Ovary (tissue), 9 donors: ENCODE results near the gene MYMK. TPM values are rescaled to one million over a fixed set of nuclear protein-coding genes. Genes with fewer than 3 reads are reported as not detected.

Source experiments
- DNase-seq, 5 donors: peaks; one replicate each; pipeline ENCODE4 v3.0.0-alpha.2; 2019 to 2020
- H3K27ac ChIP-seq, 2 donors: fragments of 200-600 bp; one replicate each; pipeline versions ENCODE4 v1.5.1 to v1.8.0; 2019 to 2022
- H3K27me3 ChIP-seq: fragments of 200-600 bp; one replicate; pipeline ENCODE4 v1.8.0; 2022
- H3K36me3 ChIP-seq: fragments of 200-600 bp; sonication (generic); one replicate; pipeline ENCODE4 v1.5.1; 2019
- H3K4me1 ChIP-seq: one replicate; pipeline ENCODE4 v1.8.1; 2013; ENCODE audit warnings: mild to moderate bottlenecking, moderate library complexity; ENCODE audit not compliant: insufficient read depth
- H3K4me3 ChIP-seq: fragments of 200-600 bp; sonication (generic); one replicate; pipeline ENCODE4 v1.5.1; 2017
- H3K9me3 ChIP-seq, 2 donors: fragments of 200-600 bp in 1 of 2; sonication (generic) in 1 of 2; one replicate each; pipeline versions ENCODE4 v1.5.1 to v1.8.1; 2013 to 2019; ENCODE audit warnings: mild to moderate bottlenecking in 1 of 2, moderate library complexity in 1 of 2
- EP300 ChIP-seq: sonication (generic); formaldehyde crosslinking; IDR thresholded peaks from one replicate; pipeline ENCODE4 v1.6.1; 2017; ENCODE audit warnings: antibody characterized with exemption
- POLR2A ChIP-seq: fragments of 450-650 bp; IDR thresholded peaks from one replicate; pipeline ENCODE4 v1.6.1; 2017; ENCODE audit warnings: antibody characterized with exemption, mild to moderate bottlenecking, moderate library complexity
- WGBS, 3 donors: extraction: QIAGEN DNeasy Blood & Tissue Kit in 1 of 3; methylation state at CpG; one replicate each; pipeline versions ENCODE4 v1.1.5 to v1.1.7; 2013 to 2017; 5-methylcytosine and 5-hydroxymethylcytosine counted together
- intact Hi-C, 4 donors: fragments of 100-400 bp; cut with DNase I; formaldehyde crosslinking; loops; one replicate each; pipeline versions ENCODE4 v1.11.0 to v1.15.1; 2022 to 2023
- polyA plus RNA-seq, 2 donors: library from polyadenylated mRNA; stranded (reverse); fragments of 200-250 nt in 1 of 2; fragments of 350-450 nt in 1 of 2; fragmentation: Illumina TruSeq in 1 of 2; extraction: RNeasy Lipid Tissue Mini Kit (QIAGEN cat#74804) in 1 of 2; gene quantifications; one replicate each; pipeline ENCODE4 v1.2.3, GENCODE V29; 2013 to 2014
- total RNA-seq, 7 donors: library from RNA; depleted of rRNA in 2 of 7; stranded (reverse); fragments of >200 nt in 2 of 7; fragmentation: NEBNext Ultra II Directional in 3 of 7; extraction: Animal tissue kit (Norgen Biotek cat#: 25700) in 3 of 7; gene quantifications; one replicate each; pipeline versions ENCODE4 v1.1.0 to v1.2.4, GENCODE V29; 2016 to 2023
- TF ChIP-seq, protein P1 (sequence below), 3 donors: fragments of 450-650 bp in 2 of 3; fragments of 200-600 bp in 1 of 3; IDR thresholded peaks; one replicate each; pipeline versions ENCODE4 v1.5.1 to v1.8.0; 2016 to 2022; ENCODE audit warnings: antibody characterized with exemption in 3 of 3, mild to moderate bottlenecking in 1 of 3
- donor health status: DM: no; HTN: no; CAD: no; lungs with moderate emphysema.
- donor health status: DM: no; HTN: no; CAD: no.
- donor health status: Bipolar disorder and iron deficiency.
- donor health status: DM: yes; HTN: yes; CAD: no.
- donor health status: DM: no; HTN: no; CAD: no.
- donor health status: DM: yes; HTN: yes; CAD: no.

MYMK gene
- total and polyA plus RNA-seq, 9 donors = not detected

DNA sequence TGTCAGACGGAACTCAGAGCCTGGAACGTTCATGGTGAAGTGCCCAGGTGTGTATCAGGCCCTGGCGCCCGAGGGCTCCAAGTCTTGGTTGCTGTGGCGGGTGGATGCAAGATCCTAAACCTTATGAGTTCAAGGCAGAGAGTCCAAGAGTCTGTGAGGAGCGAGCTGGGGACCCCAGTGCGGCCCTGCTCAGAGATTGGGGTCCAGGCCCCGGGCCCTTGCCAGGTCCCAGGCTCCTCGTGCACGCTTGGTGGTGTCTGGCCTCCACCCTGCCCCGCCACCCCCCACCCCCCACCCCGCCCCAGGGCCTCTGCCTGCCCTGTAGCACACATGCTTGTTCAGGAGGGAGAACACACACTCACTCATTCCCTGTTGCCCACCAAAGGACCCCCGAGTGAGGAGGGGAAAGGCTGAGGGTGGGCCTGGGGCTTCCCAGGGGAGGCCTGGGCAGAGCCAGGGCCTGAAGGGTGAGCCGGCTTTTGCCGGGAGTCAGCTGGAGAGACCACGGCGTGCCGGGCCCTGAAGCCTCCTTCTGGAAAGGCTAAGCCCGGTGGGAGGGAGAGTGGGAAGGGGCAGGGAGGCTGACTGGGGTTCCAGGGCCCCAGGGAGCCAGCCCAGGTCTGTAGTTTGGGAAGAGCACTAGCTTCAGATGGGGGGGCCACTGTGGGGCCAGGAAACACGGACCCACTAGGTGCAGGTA lies 47.3 kb upstream of the MYMK start:
- DNase-seq = no peak
- no peaks in the 10 kb centered on the region for H3K9me3 ChIP-seq
- H3K27me3 ChIP-seq = no peaks in the 10 kb centered on the region
- TF ChIP-seq, protein P1, sequence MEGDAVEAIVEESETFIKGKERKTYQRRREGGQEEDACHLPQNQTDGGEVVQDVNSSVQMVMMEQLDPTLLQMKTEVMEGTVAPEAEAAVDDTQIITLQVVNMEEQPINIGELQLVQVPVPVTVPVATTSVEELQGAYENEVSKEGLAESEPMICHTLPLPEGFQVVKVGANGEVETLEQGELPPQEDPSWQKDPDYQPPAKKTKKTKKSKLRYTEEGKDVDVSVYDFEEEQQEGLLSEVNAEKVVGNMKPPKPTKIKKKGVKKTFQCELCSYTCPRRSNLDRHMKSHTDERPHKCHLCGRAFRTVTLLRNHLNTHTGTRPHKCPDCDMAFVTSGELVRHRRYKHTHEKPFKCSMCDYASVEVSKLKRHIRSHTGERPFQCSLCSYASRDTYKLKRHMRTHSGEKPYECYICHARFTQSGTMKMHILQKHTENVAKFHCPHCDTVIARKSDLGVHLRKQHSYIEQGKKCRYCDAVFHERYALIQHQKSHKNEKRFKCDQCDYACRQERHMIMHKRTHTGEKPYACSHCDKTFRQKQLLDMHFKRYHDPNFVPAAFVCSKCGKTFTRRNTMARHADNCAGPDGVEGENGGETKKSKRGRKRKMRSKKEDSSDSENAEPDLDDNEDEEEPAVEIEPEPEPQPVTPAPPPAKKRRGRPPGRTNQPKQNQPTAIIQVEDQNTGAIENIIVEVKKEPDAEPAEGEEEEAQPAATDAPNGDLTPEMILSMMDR (IDR thresholded peaks at IDR 0.05) = no peak
- TF ChIP-seq POLR2A (no peak), EP300 (no peak)
- peaks cover 2% of the 10 kb centered on the region for H3K4me1 ChIP-seq
- no peak overlapping the region for H3K4me3 ChIP-seq
- H3K36me3 ChIP-seq = no peaks in the 10 kb centered on the region
- H3K27ac ChIP-seq = no peak overlapping the region
- intact Hi-C loops = no loop called here
- WGBS, 3 donors = 86 to 88% (median 87%) methylated on average over 18 to 20 of the region's 20 CpGs

DNA sequence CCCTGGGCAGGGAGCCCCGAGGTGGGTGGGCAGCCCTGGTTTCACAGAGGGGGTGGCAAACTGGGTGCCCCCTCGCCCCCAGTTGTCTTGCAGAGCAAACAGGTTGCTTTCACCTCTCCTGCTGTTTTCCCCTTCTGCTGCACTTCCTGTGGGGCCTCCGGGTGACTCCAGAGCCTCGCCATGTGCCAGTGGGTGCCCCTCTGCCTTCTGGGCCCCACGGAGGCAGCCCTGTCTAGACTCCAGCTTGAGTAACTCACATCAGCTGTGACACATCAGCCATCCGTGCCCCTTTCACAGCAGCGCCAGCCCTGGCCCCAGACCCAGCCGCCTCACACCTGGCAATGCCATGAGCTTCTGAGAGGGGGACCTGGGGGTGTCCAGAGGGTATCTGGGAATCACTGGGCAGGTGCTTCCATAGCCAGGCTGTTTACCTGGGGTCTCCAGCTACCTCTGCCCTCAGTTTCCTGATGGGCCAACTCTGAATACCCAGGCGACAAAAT lies 46.7 kb upstream of the MYMK start:
- Histone ChIP-seq H3K4me1 (no peaks in the 10 kb centered on the region), H3K36me3 (no peaks in the 10 kb centered on the region), H3K4me3 (no peak overlapping the region), H3K27ac (no peak overlapping the region), H3K9me3 (no peaks in the 10 kb centered on the region), H3K27me3 (no peaks in the 10 kb centered on the region)
- TF ChIP-seq, protein P1 (IDR thresholded peaks at IDR 0.05) = no peak
- TF ChIP-seq POLR2A = no peak
- TF ChIP-seq EP300 = no peak
- DNase-seq = no peak
- WGBS, 3 donors = 86 to 89% (median 87%) methylated on average over 8 to 9 of the region's 9 CpGs
- intact Hi-C loops = no loop called here

DNA sequence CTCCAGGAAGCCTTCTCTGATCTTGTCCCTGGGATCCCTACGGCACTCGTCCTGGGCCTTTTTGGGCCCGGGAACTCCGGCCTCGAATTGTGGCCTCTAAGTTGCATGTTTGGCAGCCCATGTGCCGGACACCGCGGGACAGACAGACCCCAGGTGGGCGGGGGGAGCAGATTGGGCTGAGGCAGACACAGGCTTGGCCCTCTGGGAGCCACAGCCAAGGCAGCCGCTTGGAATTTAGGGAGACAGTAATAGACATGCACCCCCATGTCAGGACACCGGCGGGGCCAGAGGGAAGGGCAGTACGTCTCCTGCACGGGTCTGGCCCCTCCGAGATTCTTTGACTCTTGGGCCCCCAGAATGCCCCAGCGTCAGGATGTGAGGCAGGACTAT lies 45.9 kb upstream of the MYMK start:
- intact Hi-C loops = no loop called here
- H3K27me3 ChIP-seq = no peaks in the 10 kb centered on the region
- WGBS, 3 donors = 85 to 92% (median 88%) methylated on average over 15 to 16 of the region's 16 CpGs
- no peaks in the 10 kb centered on the region for H3K4me1 ChIP-seq
- no peaks in the 10 kb centered on the region for H3K36me3 ChIP-seq
- DNase-seq = no peak
- no peaks in the 10 kb centered on the region for H3K9me3 ChIP-seq
- H3K4me3 ChIP-seq = no peak overlapping the region
- TF ChIP-seq, protein P1 (IDR thresholded peaks at IDR 0.05) = no peak
- no peak overlapping the region for H3K27ac ChIP-seq

DNA sequence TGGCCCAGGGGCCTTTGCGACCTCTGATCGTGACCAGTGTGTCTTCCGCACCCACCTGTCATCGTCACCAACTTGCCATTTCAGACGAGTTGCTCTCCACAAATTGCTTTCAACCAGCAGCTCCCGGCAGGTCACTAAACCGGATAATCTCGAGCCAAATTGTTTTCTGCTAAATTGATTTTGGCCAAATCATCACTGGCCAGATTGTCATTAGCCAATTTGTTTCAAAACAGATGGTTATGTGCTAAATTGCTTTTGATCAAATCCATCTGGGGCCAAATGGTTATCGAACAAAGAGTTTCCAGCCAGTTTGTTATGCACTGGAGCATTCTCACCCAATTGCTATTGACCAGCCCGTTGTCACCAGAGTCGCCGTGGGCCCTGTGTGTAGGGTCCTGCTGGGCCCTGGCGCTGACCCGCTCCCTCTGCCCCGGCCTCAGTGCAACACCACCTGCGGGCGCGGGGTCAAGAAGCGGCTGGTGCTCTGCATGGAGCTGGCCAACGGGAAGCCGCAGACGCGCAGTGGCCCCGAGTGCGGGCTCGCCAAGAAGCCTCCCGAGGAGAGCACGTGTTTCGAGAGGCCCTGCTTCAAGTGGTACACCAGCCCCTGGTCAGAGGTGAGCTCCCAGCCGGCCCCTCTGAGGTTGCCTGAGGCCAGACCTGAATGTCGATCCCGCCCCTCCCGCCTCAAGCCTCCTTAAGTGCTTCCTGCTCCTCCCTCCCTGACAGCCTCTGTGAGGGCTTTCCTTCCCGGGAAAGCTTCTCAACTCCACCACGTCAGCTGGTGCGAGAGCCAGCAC lies 45.3 kb upstream of the MYMK start:
- H3K4me1 ChIP-seq = peaks cover 1% of the 10 kb centered on the region
- no peaks in the 10 kb centered on the region for H3K36me3 ChIP-seq
- intact Hi-C loops = no loop called here

More for the DNA sequence above, 45.3 kb upstream of the MYMK start:
- WGBS, 3 donors = 85 to 88% (median 87%) methylated on average over 26 to 36 of the region's 36 CpGs
- no peak for DNase-seq
- no peaks in the 10 kb centered on the region for H3K9me3 ChIP-seq
- H3K27me3 ChIP-seq = no peaks in the 10 kb centered on the region
- TF ChIP-seq POLR2A (no peak), EP300 (no peak)
- TF ChIP-seq, protein P1 (IDR thresholded peaks at IDR 0.05) = no peak
- no peak overlapping the region for H3K4me3 ChIP-seq
- no peak overlapping the region for H3K27ac ChIP-seq
